Measurements from ENCODE around the gene ZKSCAN8. TPM values are rescaled to one million over a fixed set of nuclear protein-coding genes. Genes with fewer than 3 reads are reported as not detected.

ZKSCAN8 gene
- total RNA-seq, 1 donor from 2014 or later: 16.5 TPM

- no peak for DNase-seq (ENCODE audit: low spot score)
Measured at GRCh38 chr6:28139860-28140543, 1.7 kb upstream of the ZKSCAN8 start.

- no peak for DNase-seq (ENCODE audit: low spot score)
Measured at GRCh38 chr6:28140616-28141015, 1.1 kb upstream of the ZKSCAN8 start.

- no peak for DNase-seq (ENCODE audit: low spot score)
Measured at GRCh38 chr6:28142446-28142845, 763 bp downstream of the ZKSCAN8 start.

- DNase-seq (ENCODE audit: low spot score): no peak
Measured at GRCh38 chr6:28145231-28145630, 3.5 kb downstream of the ZKSCAN8 start.

GRCh38 chr6:28152531-28152930 lies 10.8 kb downstream of the ZKSCAN8 start:
- DNase-seq (ENCODE audit: low spot score): no peak

GRCh38 chr6:28153546-28153945 lies 11.9 kb downstream of the ZKSCAN8 start:
- no peak for DNase-seq (ENCODE audit: low spot score)

- DNase-seq (ENCODE audit: low spot score): no peak
Measured at GRCh38 chr6:28154357-28154756, 12.7 kb downstream of the ZKSCAN8 start.

GRCh38 chr6:28158318-28158717 lies 16.6 kb downstream of the ZKSCAN8 start:
- DNase-seq (ENCODE audit: low spot score): no peak

GRCh38 chr6:28159029-28159607 lies 17.4 kb downstream of the ZKSCAN8 start:
- no peak for DNase-seq (ENCODE audit: low spot score)

GRCh38 chr6:28160233-28160632 lies 18.6 kb downstream of the ZKSCAN8 start:
- DNase-seq (ENCODE audit: low spot score): no peak

GRCh38 chr6:28161410-28162079 lies 19.9 kb downstream of the ZKSCAN8 start:
- DNase-seq (ENCODE audit: low spot score): peak; percentile 65

- DNase-seq (ENCODE audit: low spot score): no peak
Measured at GRCh38 chr6:28165563-28165962, 23.9 kb downstream of the ZKSCAN8 start.

GRCh38 chr6:28167068-28167467 lies 25.4 kb downstream of the ZKSCAN8 start:
- no peak for DNase-seq (ENCODE audit: low spot score)

GRCh38 chr6:28167926-28168325 lies 26.2 kb downstream of the ZKSCAN8 start:
- DNase-seq (ENCODE audit: low spot score): no peak

- DNase-seq (ENCODE audit: low spot score): no peak
Measured at GRCh38 chr6:28171271-28171670, 29.6 kb downstream of the ZKSCAN8 start.

GRCh38 chr6:28172006-28172405 lies 30.3 kb downstream of the ZKSCAN8 start:
- no peak for DNase-seq (ENCODE audit: low spot score)

GRCh38 chr6:28176373-28176772 lies 34.7 kb downstream of the ZKSCAN8 start:
- DNase-seq (ENCODE audit: low spot score): no peak

GRCh38 chr6:28182255-28182654 lies 40.6 kb downstream of the ZKSCAN8 start:
- no peak for DNase-seq (ENCODE audit: low spot score)

- DNase-seq (ENCODE audit: low spot score): no peak
Measured at GRCh38 chr6:28188111-28188979, 46.7 kb downstream of the ZKSCAN8 start.

- no peak for DNase-seq (ENCODE audit: low spot score)
Measured at GRCh38 chr6:28200020-28200419, 58.3 kb downstream of the ZKSCAN8 start.

GRCh38 chr6:28203201-28203600 lies 61.5 kb downstream of the ZKSCAN8 start:
- no peak for DNase-seq (ENCODE audit: low spot score)

- DNase-seq (ENCODE audit: low spot score): no peak
Measured at GRCh38 chr6:28205879-28206278, 64.2 kb downstream of the ZKSCAN8 start.

Data from mucosa of gallbladder (tissue), 1 donor.